Spinal cord (tissue), 10 donors: ENCODE results near the gene PRPSAP2. TPM values are rescaled to one million over a fixed set of nuclear protein-coding genes. Genes with fewer than 3 reads are reported as not detected.
"Not testable (repeated sequence)": the region's sequence is repeated elsewhere in the genome, so short reads cannot be mapped to it uniquely, and the experiment has no call there.

Source experiments
- DNase-seq, 6 donors: peaks; one replicate each; pipeline versions ENCODE4 v3.0.0 to v3.0.0-alpha.2; 2013 to 2015; ENCODE audit warnings: low spot score in 6 of 6, low read depth in 4 of 6
- H3K27ac ChIP-seq: one replicate; pipeline ENCODE4 v1.5.1; 2013; ENCODE audit warnings: low read depth, low read length, control low read depth
- H3K27me3 ChIP-seq: one replicate; pipeline ENCODE4 v1.6.1; 2013; ENCODE audit warnings: low read length; ENCODE audit not compliant: control insufficient read depth, insufficient read depth
- H3K36me3 ChIP-seq: one replicate; pipeline ENCODE4 v1.6.1; 2013; ENCODE audit warnings: low read length; ENCODE audit not compliant: control insufficient read depth, insufficient read depth
- H3K4me1 ChIP-seq: one replicate; pipeline ENCODE4 v1.6.1; 2013; ENCODE audit warnings: low read length; ENCODE audit not compliant: control insufficient read depth, insufficient read depth
- H3K4me3 ChIP-seq: one replicate; pipeline ENCODE4 v1.5.1; 2013; ENCODE audit warnings: low read depth, low read length, control low read depth
- H3K9me3 ChIP-seq: one replicate; pipeline ENCODE4 v1.6.1; 2013; ENCODE audit warnings: low read length; ENCODE audit not compliant: control insufficient read depth, insufficient read depth
- WGBS: methylation state at CpG from one replicate; pipeline ENCODE4 v1.1.5; 2013; ENCODE audit warnings: missing lambda C conversion rate; ENCODE audit not compliant: insufficient coverage; 5-methylcytosine and 5-hydroxymethylcytosine counted together
- polyA plus RNA-seq, 2 donors: library from polyadenylated mRNA; unstranded; fragments of 120-200 nt; gene quantifications; one replicate each; pipeline ENCODE4 v1.2.1, GENCODE V29; 2013; ENCODE audit not compliant: insufficient read length in 2 of 2
- total RNA-seq, 2 donors: library from RNA; depleted of rRNA in 1 of 2; stranded (reverse); fragments of 120-200 nt in 1 of 2; fragments of >200 nt in 1 of 2; gene quantifications; one replicate each; pipeline versions ENCODE4 v1.2.3 to v1.2.4, GENCODE V29; 2013 to 2014
- donor health status: healthy.

The PRPSAP2 gene
- total and polyA plus RNA-seq, 4 donors: 62.2 to 96.1 (median 75.3) TPM

GRCh38 chr17:18916816-18917500 lies 59.0 kb downstream of the PRPSAP2 start:
- DNase-seq: no peak
- Histone ChIP-seq H3K27ac (no peak overlapping the region), H3K4me3 (no peak overlapping the region), H3K27me3 (no peaks in the 10 kb centered on the region), H3K9me3 (no peaks in the 10 kb centered on the region), H3K4me1 (no peaks in the 10 kb centered on the region), H3K36me3 (peaks cover 50% of the 10 kb centered on the region)
- no CpG with 5 or more reads among the region's 5 CpGs for WGBS

GRCh38 chr17:18917506-18918032 lies 59.6 kb downstream of the PRPSAP2 start:
- Histone ChIP-seq H3K4me1 (no peaks in the 10 kb centered on the region), H3K36me3 (peaks cover 46% of the 10 kb centered on the region), H3K27ac (no peak overlapping the region), H3K9me3 (no peaks in the 10 kb centered on the region), H3K4me3 (no peak overlapping the region), H3K27me3 (no peaks in the 10 kb centered on the region)
- WGBS: 99% methylated on average over 5 of the region's 11 CpGs
- no peak for DNase-seq

GRCh38 chr17:18919963-18920362 lies 62.0 kb downstream of the PRPSAP2 start:
- Histone ChIP-seq H3K9me3 (no peaks in the 10 kb centered on the region), H3K27me3 (no peaks in the 10 kb centered on the region), H3K4me3 (no peak overlapping the region), H3K4me1 (no peaks in the 10 kb centered on the region), H3K27ac (no peak overlapping the region), H3K36me3 (peaks cover 35% of the 10 kb centered on the region)
- 89% methylated on average over 5 of the region's 6 CpGs for WGBS
- no peak for DNase-seq

- no peak for DNase-seq
- WGBS: 84% methylated on average over 3 of the region's 6 CpGs
- Histone ChIP-seq H3K27me3 (no peaks in the 10 kb centered on the region), H3K36me3 (peaks cover 31% of the 10 kb centered on the region), H3K4me3 (no peak overlapping the region), H3K9me3 (no peaks in the 10 kb centered on the region), H3K27ac (no peak overlapping the region), H3K4me1 (no peaks in the 10 kb centered on the region)
Measured at GRCh38 chr17:18920911-18921441, 63.0 kb downstream of the PRPSAP2 start.

- Histone ChIP-seq H3K36me3 (peaks cover 29% of the 10 kb centered on the region), H3K4me1 (no peaks in the 10 kb centered on the region), H3K27ac (no peak overlapping the region), H3K4me3 (no peak overlapping the region), H3K27me3 (no peaks in the 10 kb centered on the region), H3K9me3 (no peaks in the 10 kb centered on the region)
- 100% methylated on average over 2 of the region's 2 CpGs for WGBS
- no peak for DNase-seq
Measured at GRCh38 chr17:18921485-18921884, 63.6 kb downstream of the PRPSAP2 start.

- 100% methylated on average over 1 of the region's 4 CpGs for WGBS
Measured at GRCh38 chr17:18921912-18922451, 64.1 kb downstream of the PRPSAP2 start.

GRCh38 chr17:18922596-18922995 lies 64.7 kb downstream of the PRPSAP2 start:
- H3K27me3 ChIP-seq, H3K4me3 ChIP-seq, H3K27ac ChIP-seq, H3K4me1 ChIP-seq, DNase-seq, H3K9me3 ChIP-seq: not testable (repeated sequence)
- peaks cover 29% of the 10 kb centered on the region for H3K36me3 ChIP-seq
- WGBS: 87% methylated on average over 2 of the region's 7 CpGs

More at GRCh38 chr17:18921912-18922451, 64.1 kb downstream of the PRPSAP2 start:
- Histone ChIP-seq H3K4me3 (no peak overlapping the region), H3K27ac (no peak overlapping the region), H3K4me1 (no peaks in the 10 kb centered on the region), H3K36me3 (peaks cover 30% of the 10 kb centered on the region), H3K9me3 (no peaks in the 10 kb centered on the region), H3K27me3 (no peaks in the 10 kb centered on the region)
- DNase-seq: no peak

GRCh38 chr17:18925187-18925586 lies 67.3 kb downstream of the PRPSAP2 start:
- no peak overlapping the region for H3K27ac ChIP-seq
- 100% methylated on average over 1 of the region's 1 CpG for WGBS
- DNase-seq: no peak
- no peak overlapping the region for H3K4me3 ChIP-seq
- no peaks in the 10 kb centered on the region for H3K27me3 ChIP-seq
- no peaks in the 10 kb centered on the region for H3K9me3 ChIP-seq
- no peaks in the 10 kb centered on the region for H3K4me1 ChIP-seq
- H3K36me3 ChIP-seq: peaks cover 24% of the 10 kb centered on the region

- H3K27ac ChIP-seq: no peak overlapping the region
- DNase-seq: no peak
- H3K36me3 ChIP-seq: peaks cover 52% of the 10 kb centered on the region
- H3K9me3 ChIP-seq: no peaks in the 10 kb centered on the region
- no peaks in the 10 kb centered on the region for H3K27me3 ChIP-seq
- H3K4me3 ChIP-seq: no peak overlapping the region
- 91% methylated on average over 7 of the region's 9 CpGs for WGBS
- no peaks in the 10 kb centered on the region for H3K4me1 ChIP-seq
Measured at GRCh38 chr17:18928628-18929125, 70.7 kb downstream of the PRPSAP2 start.
